Measurements from ENCODE around the gene PALB2. TPM values are rescaled to one million over a fixed set of nuclear protein-coding genes. Genes with fewer than 3 reads are reported as not detected.

PALB2 gene
- total RNA-seq, 1 experiment from 2014 or later: 40.3 TPM

GRCh38 chr16:23607726-23608125, 33.4 kb downstream of the PALB2 start:
- no peak overlapping the region for H3K4ac ChIP-seq (ENCODE audit: low read depth, low read length)
- H4K5ac ChIP-seq (ENCODE audit: insufficient read length, low read depth, low read length): no peak overlapping the region
- H3K4me1 ChIP-seq (ENCODE audit: insufficient read depth, low read length): no peaks in the 10 kb centered on the region
- peaks cover 14 to 62% (median 38%) of the 10 kb centered on the region in 3 experiments; a peak in 6 of 7 replicates for H3K36me3 Mint-ChIP-seq (ENCODE audit: insufficient read depth in 1 of 3, low read depth in 3 of 3)
- no peak overlapping the region for H2BK20ac ChIP-seq (ENCODE audit: low read depth, low read length, poor library complexity, severe bottlenecking)
- no peak overlapping the region for H4K91ac ChIP-seq (ENCODE audit: insufficient read length, low read depth, low read length)
- no peaks in the 10 kb centered on the region for H3K79me2 ChIP-seq (ENCODE audit: insufficient read depth, low read length)
- H3K23me2 ChIP-seq (ENCODE audit: insufficient read length, low read depth, low read length, poor library complexity, severe bottlenecking): no peaks in the 10 kb centered on the region
- no peak overlapping the region for H3K14ac ChIP-seq (ENCODE audit: insufficient read depth, low read length)
- no peak overlapping the region for H2BK12ac ChIP-seq (ENCODE audit: insufficient read length, low read depth, low read length)
- H2BK5ac ChIP-seq (ENCODE audit: insufficient read length, low read length): no peak overlapping the region
- H2BK15ac ChIP-seq (ENCODE audit: low read depth, low read length): no peak overlapping the region
- no peak overlapping the region for H3K4me3 Mint-ChIP-seq
- H3K27ac Mint-ChIP-seq: peak overlapping the region in 2 of 3 experiments; percentile 7 to 44; a peak in 1 of 7 replicates
- H4K8ac ChIP-seq (replicated peaks; ENCODE audit: insufficient read length, low read depth, low read length): no peak overlapping the region
- H4K20me1 ChIP-seq (ENCODE audit: control insufficient read depth, insufficient read depth, insufficient read length): no peaks in the 10 kb centered on the region
- H2AFZ ChIP-seq (ENCODE audit: low read length): no peak overlapping the region
- H3K27me3 ChIP-seq (ENCODE audit: insufficient read depth, low read length): no peaks in the 10 kb centered on the region
- H2AK5ac ChIP-seq (ENCODE audit: insufficient read length, low read length): no peak overlapping the region
- H3K18ac ChIP-seq (ENCODE audit: insufficient read length, low read depth, low read length): no peak overlapping the region
- H3K9ac ChIP-seq (ENCODE audit: extremely low read depth, insufficient read length, low read length): no peak overlapping the region
- H3T11ph ChIP-seq (ENCODE audit: low read length): no peak overlapping the region
- H3K23ac ChIP-seq (ENCODE audit: insufficient read length, low read depth, low read length): no peak overlapping the region
- no peaks in the 10 kb centered on the region for H3K9me3 ChIP-seq (ENCODE audit: control insufficient read depth, low read depth, low read length)
- H3K4me2 ChIP-seq (ENCODE audit: insufficient read depth, insufficient read length, low read length): no peak overlapping the region
- no peak overlapping the region for H3K27ac ChIP-seq (ENCODE audit: insufficient read length, low read depth, low read length)
- H3K27me3 Mint-ChIP-seq (ENCODE audit: low read depth): no peaks in the 10 kb centered on the region
- DNase-seq: no peak
- no peak overlapping the region for H3K56ac ChIP-seq (ENCODE audit: insufficient read length, low read depth, low read length)
- no peaks in the 10 kb centered on the region for H3K4me1 Mint-ChIP-seq
- WGBS (ENCODE audit: extremely low coverage, insufficient read length, low lambda C conversion rate): no CpG with 5 or more reads among the region's 6 CpGs
- no peaks in the 10 kb centered on the region for H3K79me1 ChIP-seq (ENCODE audit: insufficient read depth, low read depth, low read length, poor library complexity, severe bottlenecking)
- no peak for TF ChIP-seq CTCF (conservative IDR thresholded peaks at IDR 0.05)
- no peaks in the 10 kb centered on the region for H3K9me3 Mint-ChIP-seq
- H2BK120ac ChIP-seq (ENCODE audit: low read depth, low read length, poor library complexity, severe bottlenecking): no peak overlapping the region
